H1 (cell line): ENCODE data around the gene BIK. TPM values are rescaled to one million over a fixed set of nuclear protein-coding genes. Genes with fewer than 3 reads are reported as not detected.

ENCODE experiments used
- ATF2 ChIP-seq: IDR thresholded peaks from 2 replicates; pipeline ENCODE4 v1.6.1; 2012; ENCODE audit warnings: low read length, inconsistent platforms
- CBX5 ChIP-seq: fragments of 300-800, 300-1000 bp; sonication (generic); IDR thresholded peaks from 2 replicates; pipeline ENCODE4 v1.7.1; 2016; ENCODE audit warnings: antibody characterized with exemption, low read length, low read depth
- CHD1 ChIP-seq: IDR thresholded peaks from 2 replicates; pipeline ENCODE4 v1.6.1; 2012; ENCODE audit warnings: low read depth, low read length, improper control_type of control experiment
- CHD7 ChIP-seq: fragments of 300-600 bp; sonication (generic); IDR thresholded peaks from 2 replicates; pipeline ENCODE4 v1.7.1; 2012; ENCODE audit warnings: low read length, moderate library complexity, mild to moderate bottlenecking, inconsistent platforms; ENCODE audit not compliant: insufficient replicate concordance
- CTBP2 ChIP-seq: IDR thresholded peaks from 2 replicates; pipeline ENCODE4 v1.7.0; 2011; ENCODE audit warnings: borderline replicate concordance, mild to moderate bottlenecking, moderate library complexity, mixed read lengths, low read length; ENCODE audit not compliant: insufficient read depth, insufficient read length
- NRF1 ChIP-seq: IDR thresholded peaks from 2 replicates; pipeline ENCODE4 v1.6.1; 2011; ENCODE audit warnings: mild to moderate bottlenecking, low read depth, low read length, improper control_type of control experiment
- RFX5 ChIP-seq: IDR thresholded peaks from 2 replicates; pipeline ENCODE4 v1.6.1; 2011; ENCODE audit warnings: low read depth, low read length, improper control_type of control experiment, borderline replicate concordance
- TAF7 ChIP-seq: optimal IDR thresholded peaks from 2 replicates; pipeline ENCODE3; 2011; ENCODE audit warnings: low read depth, mild to moderate bottlenecking, inconsistent platforms, low read length, moderate library complexity, borderline replicate concordance
- polyA plus RNA-seq, 7 experiments: library from polyadenylated mRNA; depleted of rRNA in 3 of 7; stranded (reverse) in 5 of 7; unstranded in 2 of 7; fragments of >200 nt in 5 of 7; fragments of 200-250 nt in 2 of 7; gene quantifications; 1 replicate in 5 of 7; 2 replicates in 1 of 7; 4 replicates in 1 of 7; pipeline versions ENCODE4 v1.2.1 to v1.2.3, GENCODE V29; 2011 to 2013; ENCODE audit warnings: missing spikeins in 2 of 7, mixed read lengths in 2 of 7
- total RNA-seq: library from RNA; stranded (reverse); fragmentation: NEBNext Ultra II Directional; extraction: Animal tissue kit (Norgen Biotek cat#: 25700); gene quantifications from 2 replicates; pipeline ENCODE4 v1.2.1, GENCODE V29; 2021

The BIK gene
- total and polyA plus RNA-seq, 2 of the 8 experiments (the other 6 are each of a cell fraction or from before 2014, with no cell fraction given) = 3.3 to 5.5 TPM

DNA sequence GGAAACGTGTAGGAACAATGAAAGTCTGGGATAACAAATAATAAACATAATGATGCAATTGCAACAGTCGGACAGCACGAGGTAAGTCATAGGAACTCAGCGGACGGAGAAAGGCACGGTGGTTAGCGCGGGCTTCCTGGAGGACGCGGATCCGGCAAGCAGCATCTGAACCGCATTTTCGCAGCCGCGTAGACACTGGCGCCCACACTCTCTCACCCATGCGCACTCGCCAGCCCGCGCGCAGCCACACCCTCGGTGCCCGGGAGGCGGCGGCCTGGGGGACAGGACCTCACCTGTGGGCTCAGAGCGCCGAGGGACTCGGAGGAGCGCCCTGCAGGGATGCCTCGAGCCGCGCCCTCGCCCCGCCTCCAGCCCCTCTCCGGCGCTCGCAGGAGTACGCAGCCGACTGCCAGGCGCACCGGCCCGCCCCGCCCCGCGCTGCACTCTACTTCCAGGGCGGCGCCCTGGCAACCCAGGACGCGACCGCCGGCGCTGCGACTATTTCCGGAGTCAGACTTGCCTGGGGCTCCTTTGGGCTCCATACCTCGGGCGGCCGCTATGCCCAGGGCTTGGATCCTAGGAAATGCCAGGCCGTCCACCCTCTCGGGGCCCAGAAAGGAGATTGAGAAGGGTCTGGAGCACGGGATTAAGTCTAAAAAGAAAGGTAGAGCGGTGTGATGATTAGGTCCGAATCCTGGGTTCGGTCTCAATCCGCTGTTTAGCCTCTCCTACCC, 21.4 kb upstream of the BIK start, which contains the start of gene TTLL1 (continued):
- TF ChIP-seq CHD7 (no peak), CBX5 (no peak), NRF1 (peak; percentile 30; the same call in 1 of the 2 replicates), CHD1 (no peak), TAF7 (no peak), ATF2 (no peak), CTBP2 (no peak), RFX5 (no peak)
